Upper lobe of left lung (tissue), 6 donors: ENCODE results near the gene CHST8. TPM values are rescaled to one million over a fixed set of nuclear protein-coding genes. Genes with fewer than 3 reads are reported as not detected.

ENCODE experiments used
- ATAC-seq, 2 donors: fragments of 200-7000 bp; cut with Tn5 transposase; one replicate each; pipeline ENCODE4 v1.9.1; 2022; ENCODE audit warnings: mild to moderate bottlenecking in 2 of 2, moderate library complexity in 2 of 2; ENCODE audit not compliant: low FRiP score in 2 of 2
- DNase-seq, 2 donors: peaks; one replicate each; pipeline ENCODE4 v3.0.0-alpha.2; 2019 to 2020
- H3K27ac ChIP-seq, 4 donors: fragments of 200-600 bp; sonication (generic); one replicate each; pipeline ENCODE4 v1.5.1; 2016 to 2019
- H3K27me3 ChIP-seq, 4 donors: fragments of 200-600 bp; sonication (generic); one replicate each; pipeline ENCODE4 v1.5.1; 2017 to 2019
- H3K36me3 ChIP-seq, 4 donors: fragments of 200-600 bp; sonication (generic); one replicate each; pipeline ENCODE4 v1.5.1; 2016 to 2019
- H3K4me1 ChIP-seq, 4 donors: fragments of 200-600 bp; sonication (generic); one replicate each; pipeline ENCODE4 v1.5.1; 2018 to 2019
- H3K4me3 ChIP-seq, 4 donors: fragments of 200-600 bp; sonication (generic); one replicate each; pipeline ENCODE4 v1.5.1; 2017 to 2019; ENCODE audit warnings: mild to moderate bottlenecking in 2 of 4, moderate library complexity in 1 of 4
- H3K9me3 ChIP-seq, 4 donors: fragments of 200-600 bp; sonication (generic); one replicate each; pipeline ENCODE4 v1.5.1; 2018 to 2019
- CTCF ChIP-seq, 6 experiments: fragments of 450-650 bp in 4 of 6; fragments of 200-600 bp in 2 of 6; sonication (generic) in 2 of 6; IDR thresholded peaks; one replicate each; pipeline ENCODE4 v1.5.1; 2016 to 2019; ENCODE audit warnings: antibody characterized with exemption in 6 of 6
- EP300 ChIP-seq, 4 donors: sonication (generic); formaldehyde crosslinking; IDR thresholded peaks; one replicate each; pipeline ENCODE4 v1.5.1; 2017; ENCODE audit warnings: antibody characterized with exemption in 4 of 4, control low read depth in 2 of 4
- POLR2A ChIP-seq, 4 donors: fragments of 450-650 bp; IDR thresholded peaks; one replicate each; pipeline ENCODE4 v1.5.1; 2016 to 2017; ENCODE audit warnings: antibody characterized with exemption in 4 of 4, mild to moderate bottlenecking in 2 of 4
- POLR2AphosphoS5 ChIP-seq, 2 donors: sonication (generic); formaldehyde crosslinking; IDR thresholded peaks; one replicate each; pipeline ENCODE4 v1.5.1; 2017; ENCODE audit warnings: antibody characterized with exemption in 2 of 2
- WGBS, 2 donors: methylation state at CpG; one replicate each; pipeline ENCODE4 v1.1.5; 2017 to 2018; 5-methylcytosine and 5-hydroxymethylcytosine counted together
- total RNA-seq, 6 donors: library from RNA; depleted of rRNA in 4 of 6; stranded (reverse); fragments of >200 nt in 4 of 6; gene quantifications; one replicate each; pipeline versions ENCODE4 v1.1.0 to v1.2.1, GENCODE V29; 2016 to 2021
- donor health status: DM: no; HTN: no; CAD: no; lungs with moderate emphysema.
- donor health status: DM: no; HTN: yes; CAD: no; lungs with severe emphysema.

CHST8 gene
- total RNA-seq, 6 donors from 2014 or later = 0.46 to 3.1 (median 0.72) TPM; not detected in 2

GRCh38 chr19:33801411-33801810 is 179.7 kb downstream of the CHST8 start:
- TF ChIP-seq POLR2AphosphoS5 (IDR thresholded peaks at IDR 0.05) = no peak
- TF ChIP-seq POLR2A (IDR thresholded peaks at IDR 0.05) = no peak
- TF ChIP-seq CTCF (IDR thresholded peaks at IDR 0.05) = no peak
- TF ChIP-seq EP300 (IDR thresholded peaks at IDR 0.05) = no peak
- Histone ChIP-seq H3K27ac (no peak overlapping the region), H3K36me3 (peaks cover 0 to 57% (median 12%) of the 10 kb centered on the region in 4 donors), H3K4me3 (no peak overlapping the region), H3K27me3 (peaks cover 0 to 7% (median 2%) of the 10 kb centered on the region in 4 donors), H3K9me3 (no peaks in the 10 kb centered on the region), H3K4me1 (peaks cover 14 to 44% (median 26%) of the 10 kb centered on the region in 4 donors)
- DNase-seq (no peak), ATAC-seq (no peak)
- 98% methylated on average over 5 of the region's 5 CpGs; no CpG with 5 or more reads in 1 of the 2 donors for WGBS, 2 donors

GRCh38 chr19:33802001-33802400 is 180.2 kb downstream of the CHST8 start:
- no peak for TF ChIP-seq POLR2A (IDR thresholded peaks at IDR 0.05)
- no peak for TF ChIP-seq CTCF (IDR thresholded peaks at IDR 0.05)
- TF ChIP-seq EP300 (IDR thresholded peaks at IDR 0.05) = no peak
- no peak for DNase-seq
- 82 to 87% methylated on average over 3 to 10 of the region's 10 CpGs for WGBS, 2 donors
- Histone ChIP-seq H3K9me3 (no peaks in the 10 kb centered on the region), H3K4me1 (peaks cover 10 to 39% (median 25%) of the 10 kb centered on the region in 4 donors), H3K4me3 (no peak overlapping the region), H3K27ac (no peak overlapping the region), H3K36me3 (peaks cover 0 to 61% (median 12%) of the 10 kb centered on the region in 4 donors), H3K27me3 (peaks cover 0 to 7% (median under 1%) of the 10 kb centered on the region in 4 donors)
- ATAC-seq = no peak

GRCh38 chr19:33802801-33803200 is 181.0 kb downstream of the CHST8 start:
- peaks cover 0 to 66% (median 12%) of the 10 kb centered on the region in 4 donors for H3K36me3 ChIP-seq
- peaks cover 2 to 31% (median 21%) of the 10 kb centered on the region in 4 donors for H3K4me1 ChIP-seq
- ATAC-seq (no peak), DNase-seq (no peak)
- TF ChIP-seq EP300 (IDR thresholded peaks at IDR 0.05) (no peak), POLR2AphosphoS5 (IDR thresholded peaks at IDR 0.05) (no peak), CTCF (IDR thresholded peaks at IDR 0.05) (no peak), POLR2A (IDR thresholded peaks at IDR 0.05) (no peak)
- no peaks in the 10 kb centered on the region for H3K9me3 ChIP-seq
- H3K27me3 ChIP-seq = peaks cover 0 to under 1% (median 0%) of the 10 kb centered on the region in 4 donors
- 80 to 82% methylated on average over 1 of the region's 1 CpG for WGBS, 2 donors
- H3K27ac ChIP-seq = peak overlapping the region in 2 of 4 donors; percentile 1 to 48
- H3K4me3 ChIP-seq = no peak overlapping the region

GRCh38 chr19:33803383-33803782 is 181.6 kb downstream of the CHST8 start:
- H3K9me3 ChIP-seq = no peaks in the 10 kb centered on the region
- H3K36me3 ChIP-seq = peaks cover 0 to 66% (median 12%) of the 10 kb centered on the region in 4 donors
- H3K27me3 ChIP-seq = no peaks in the 10 kb centered on the region
- H3K27ac ChIP-seq = peak overlapping the region in 2 of 4 donors; percentile 41 to 48
- H3K4me1 ChIP-seq = peaks cover 0 to 25% (median 19%) of the 10 kb centered on the region in 4 donors
- H3K4me3 ChIP-seq = no peak overlapping the region
- TF ChIP-seq EP300 (IDR thresholded peaks at IDR 0.05) (no peak), CTCF (IDR thresholded peaks at IDR 0.05) (no peak), POLR2AphosphoS5 (IDR thresholded peaks at IDR 0.05) (no peak), POLR2A (IDR thresholded peaks at IDR 0.05) (no peak)
- no peak for DNase-seq
- no peak for ATAC-seq
- whole genome bisulfite sequencing, 2 donors = 90 to 98% methylated on average over 4 to 7 of the region's 9 CpGs
